CD14-positive monocyte (primary cell): ENCODE measurements around the gene KRTAP10-10. TPM values are rescaled to one million over a fixed set of nuclear protein-coding genes. Genes with fewer than 3 reads are reported as not detected.

Source experiments
- DNase-seq, 3 donors: peaks; one replicate each; pipeline ENCODE4 v3.0.0-alpha.2; 2011 to 2022
- H2AFZ ChIP-seq: 2 replicates; pipeline ENCODE4 v1.6.0; 2012; ENCODE audit warnings: mild to moderate bottlenecking, low read depth, low read length, inconsistent platforms; ENCODE audit not compliant: insufficient read depth, poor library complexity, severe bottlenecking
- H3K27ac ChIP-seq, 2 donors: 1 replicate in 1 of 2; 2 replicates in 1 of 2; pipeline ENCODE4 v1.5.1; 2012 to 2013; ENCODE audit warnings: low read length in 2 of 2, control low read depth in 1 of 2, inconsistent platforms in 1 of 2, low read depth in 1 of 2, mild to moderate bottlenecking in 1 of 2
- H3K27me3 ChIP-seq, 2 donors: one replicate each; pipeline versions ENCODE4 v1.6.0 to v1.6.1; 2011 to 2013; ENCODE audit warnings: low read length in 2 of 2; ENCODE audit not compliant: control insufficient read depth in 2 of 2, insufficient read depth in 2 of 2
- H3K36me3 ChIP-seq, 2 donors: replicated peaks in 1 of 2; 1 replicate in 1 of 2; 2 replicates in 1 of 2; pipeline versions ENCODE4 v1.5.1 to v1.6.1; 2012 to 2013; ENCODE audit warnings: low read length in 2 of 2, control low read depth in 1 of 2, inconsistent platforms in 1 of 2, mild to moderate bottlenecking in 1 of 2; ENCODE audit not compliant: insufficient read depth in 2 of 2, control insufficient read depth in 1 of 2
- H3K4me1 ChIP-seq, 2 donors: 1 replicate in 1 of 2; 2 replicates in 1 of 2; pipeline versions ENCODE4 v1.5.1 to v1.6.1; 2012 to 2013; ENCODE audit warnings: low read length in 2 of 2, control low read depth in 1 of 2, inconsistent platforms in 1 of 2, mild to moderate bottlenecking in 1 of 2, moderate library complexity in 1 of 2; ENCODE audit not compliant: insufficient read depth in 2 of 2, control insufficient read depth in 1 of 2
- H3K4me2 ChIP-seq: replicated peaks from 2 replicates; pipeline ENCODE3; 2012; ENCODE audit warnings: low read length, moderate library complexity, mild to moderate bottlenecking; ENCODE audit not compliant: poor library complexity, severe bottlenecking; ENCODE audit errors: extremely low read depth
- H3K4me3 ChIP-seq, 3 experiments: fragments of 200-600 bp in 1 of 3; sonication (generic) in 1 of 3; replicated peaks in 1 of 3; 1 replicate in 2 of 3; 2 replicates in 1 of 3; pipeline ENCODE4 v1.5.1; 2011 to 2013; ENCODE audit warnings: low read length in 3 of 3, mild to moderate bottlenecking in 3 of 3, control low read depth in 2 of 3, low read depth in 2 of 3, inconsistent platforms in 1 of 3, moderate library complexity in 1 of 3
- H3K79me2 ChIP-seq: 2 replicates; pipeline ENCODE4 v1.6.0; 2012; ENCODE audit warnings: mild to moderate bottlenecking, control low read depth, inconsistent platforms, low read length, moderate library complexity; ENCODE audit not compliant: insufficient read depth
- H3K9ac ChIP-seq: 2 replicates; pipeline ENCODE4 v1.6.0; 2017; ENCODE audit warnings: low read length, mild to moderate bottlenecking; ENCODE audit not compliant: insufficient read depth, poor library complexity, severe bottlenecking
- H3K9me3 ChIP-seq, 2 donors: replicated peaks in 1 of 2; 1 replicate in 1 of 2; 2 replicates in 1 of 2; pipeline versions ENCODE4 v1.5.1 to v1.6.1; 2012 to 2013; ENCODE audit warnings: low read length in 2 of 2, control low read depth in 1 of 2; ENCODE audit not compliant: control insufficient read depth in 1 of 2, insufficient read depth in 1 of 2
- H4K20me1 ChIP-seq: 2 replicates; pipeline ENCODE4 v1.6.0; 2012; ENCODE audit warnings: mild to moderate bottlenecking, low read length, control low read depth, moderate library complexity; ENCODE audit not compliant: insufficient read depth
- H3K27ac Mint-ChIP-seq, 7 donors: one replicate each; pipeline ENCODE4 v1.8.0; 2020; ENCODE audit warnings: mild to moderate bottlenecking in 7 of 7, mixed read lengths in 7 of 7, moderate library complexity in 6 of 7, inconsistent platforms in 2 of 7
- H3K27me3 Mint-ChIP-seq, 3 donors: one replicate each; pipeline ENCODE4 v1.8.0; 2021 to 2022; ENCODE audit warnings: low read depth in 3 of 3, mild to moderate bottlenecking in 3 of 3, mixed read lengths in 3 of 3, moderate library complexity in 3 of 3, inconsistent platforms in 1 of 3
- H3K36me3 Mint-ChIP-seq, 2 donors: one replicate each; pipeline ENCODE4 v1.8.0; 2020; ENCODE audit warnings: mixed read lengths in 2 of 2, inconsistent platforms in 1 of 2, mild to moderate bottlenecking in 1 of 2
- H3K4me1 Mint-ChIP-seq: one replicate; pipeline ENCODE4 v1.8.0; 2020; ENCODE audit warnings: mild to moderate bottlenecking, mixed read lengths
- H3K4me3 Mint-ChIP-seq, 2 donors: one replicate each; pipeline ENCODE4 v1.8.0; 2020; ENCODE audit warnings: mild to moderate bottlenecking in 2 of 2, mixed read lengths in 2 of 2, moderate library complexity in 1 of 2
- H3K9me3 Mint-ChIP-seq, 7 donors: one replicate each; pipeline ENCODE4 v1.8.0; 2020 to 2022; ENCODE audit warnings: mixed read lengths in 7 of 7, mild to moderate bottlenecking in 6 of 7, moderate library complexity in 6 of 7, inconsistent platforms in 2 of 7
- CTCF ChIP-seq: fragments of 200-600 bp; IDR thresholded peaks from one replicate; pipeline ENCODE4 v1.8.0; 2022; ENCODE audit warnings: antibody characterized with exemption, mild to moderate bottlenecking
- WGBS: methylation state at CpG from one replicate; pipeline ENCODE4 v1.1.5; 2013; ENCODE audit warnings: missing lambda C conversion rate; ENCODE audit not compliant: insufficient coverage; 5-methylcytosine and 5-hydroxymethylcytosine counted together
- intact Hi-C, 2 donors: fragments of 100-400 bp; cut with micrococcal nuclease; formaldehyde crosslinking; loops; one replicate each; pipeline versions ENCODE4 v1.15.0 to v1.15.1; 2023
- polyA plus RNA-seq, 3 donors: library from polyadenylated mRNA; depleted of rRNA in 1 of 3; unstranded in 2 of 3; stranded (reverse) in 1 of 3; fragments of 300-500 nt in 2 of 3; fragments of >200 nt in 1 of 3; fragmentation: Illumina TruSeq in 2 of 3; gene quantifications; 1 replicate in 2 of 3; 2 replicates in 1 of 3; pipeline ENCODE4 v1.2.3, GENCODE V29; 2012 to 2021

Gene KRTAP10-10
- polyA plus RNA-seq, 3 donors = not detected

GRCh38 chr21:44664691-44665090 is 27.5 kb downstream of the KRTAP10-10 start:
- Mint-ChIP-seq H3K27ac (no peak overlapping the region), H3K36me3 (no peaks in the 10 kb centered on the region), H3K27me3 (peaks cover 4 to 20% (median 5%) of the 10 kb centered on the region in 3 donors), H3K4me1 (no peaks in the 10 kb centered on the region), H3K4me3 (no peak overlapping the region), H3K9me3 (peaks cover 8 to 29% (median 26%) of the 10 kb centered on the region in 7 donors)
- Histone ChIP-seq H3K79me2 (no peaks in the 10 kb centered on the region), H3K27ac (no peak overlapping the region), H2AFZ (no peak overlapping the region), H4K20me1 (no peaks in the 10 kb centered on the region), H3K9ac (no peak overlapping the region), H3K27me3 (no peaks in the 10 kb centered on the region), H3K9me3 (peaks cover 0 to 18% of the 10 kb centered on the region in 2 donors), H3K4me3 (no peak overlapping the region), H3K4me2 (no peak overlapping the region), H3K36me3 (no peaks in the 10 kb centered on the region), H3K4me1 (no peaks in the 10 kb centered on the region)
- no peak for TF ChIP-seq CTCF
- intact Hi-C loops = no loop called here
- no peak for DNase-seq
- 96% methylated on average over 3 of the region's 5 CpGs for WGBS

- 82% methylated on average over 13 of the region's 19 CpGs for WGBS
- H3K36me3 Mint-ChIP-seq = no peaks in the 10 kb centered on the region
Observed at GRCh38 chr21:44666401-44667320, 29.5 kb downstream of the KRTAP10-10 start, which contains the start of gene KRTAP12-2. Gene KRTAP12-2 (minus strand): TSS chr21:44666927. CDS start chr21:44666886, 41 bp downstream.

More at GRCh38 chr21:44666401-44667320, 29.5 kb downstream of the KRTAP10-10 start, which contains the start of gene KRTAP12-2:
- no peaks in the 10 kb centered on the region for H3K4me1 Mint-ChIP-seq
- intact Hi-C loops = no loop called here
- Histone ChIP-seq H3K4me3 (no peak within 1 kb of the TSS), H3K36me3 (no peaks in the 10 kb centered on the region), H4K20me1 (no peaks in the 10 kb centered on the region), H3K9ac (no peak within 1 kb of the TSS), H3K4me1 (no peaks in the 10 kb centered on the region), H3K79me2 (no peaks in the 10 kb centered on the region), H3K4me2 (no peak within 1 kb of the TSS), H2AFZ (no peak within 1 kb of the TSS), H3K9me3 (peaks cover 13 to 31% of the 10 kb centered on the region in 2 donors), H3K27me3 (no peaks in the 10 kb centered on the region), H3K27ac (no peak within 1 kb of the TSS)
- H3K27ac Mint-ChIP-seq = no peak within 1 kb of the TSS
- H3K4me3 Mint-ChIP-seq = no peak within 1 kb of the TSS
- DNase-seq = no peak
- peaks cover 3 to 19% (median 8%) of the 10 kb centered on the region in 3 donors for H3K27me3 Mint-ChIP-seq
- no peak for TF ChIP-seq CTCF
- H3K9me3 Mint-ChIP-seq = peaks cover 18 to 40% (median 27%) of the 10 kb centered on the region in 7 donors
